Right lobe of liver (tissue), 4 donors: Measurements from ENCODE around the gene AURKA.

ENCODE experiments used
- POLR2A ChIP-seq: fragments of 450-650 bp; IDR thresholded peaks from one replicate; pipeline ENCODE4 v1.6.1; 2017; ENCODE audit warnings: antibody characterized with exemption, mild to moderate bottlenecking
- TF ChIP-seq, protein P1 (sequence below), 4 donors: fragments of 200-600 bp in 3 of 4; fragments of 450-650 bp in 1 of 4; IDR thresholded peaks; one replicate each; pipeline versions ENCODE4 v1.5.1 to v1.8.0; 2016 to 2022; ENCODE audit warnings: antibody characterized with exemption in 4 of 4, mild to moderate bottlenecking in 2 of 4
- donor health status: DM: no; HTN: no; CAD: no.
- donor health status: DM: no; HTN: no; CAD: no.
- donor health status: DM: no; HTN: yes; CAD: no.

DNA sequence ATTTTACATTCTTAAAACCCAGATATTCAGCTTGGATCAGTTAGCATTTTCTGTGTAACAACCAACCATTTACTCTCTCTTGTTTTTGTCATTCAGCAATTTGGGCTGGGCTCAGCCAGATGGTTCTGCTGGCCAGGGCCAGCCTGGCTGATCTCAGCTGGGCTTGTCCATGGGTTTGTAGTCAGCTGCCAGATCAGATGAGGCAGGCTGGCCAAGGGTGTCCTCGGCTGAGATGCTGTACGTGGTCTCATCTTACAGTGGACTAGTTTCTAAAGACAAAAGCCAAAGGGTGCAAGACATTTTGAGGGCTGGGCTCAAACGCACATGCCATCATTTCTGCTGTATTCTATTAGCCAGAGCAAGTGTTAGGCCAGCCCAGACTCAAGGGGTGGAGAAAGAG is 49.2 kb downstream of the AURKA start:
- no peak for TF ChIP-seq POLR2A
- TF ChIP-seq, protein P1, sequence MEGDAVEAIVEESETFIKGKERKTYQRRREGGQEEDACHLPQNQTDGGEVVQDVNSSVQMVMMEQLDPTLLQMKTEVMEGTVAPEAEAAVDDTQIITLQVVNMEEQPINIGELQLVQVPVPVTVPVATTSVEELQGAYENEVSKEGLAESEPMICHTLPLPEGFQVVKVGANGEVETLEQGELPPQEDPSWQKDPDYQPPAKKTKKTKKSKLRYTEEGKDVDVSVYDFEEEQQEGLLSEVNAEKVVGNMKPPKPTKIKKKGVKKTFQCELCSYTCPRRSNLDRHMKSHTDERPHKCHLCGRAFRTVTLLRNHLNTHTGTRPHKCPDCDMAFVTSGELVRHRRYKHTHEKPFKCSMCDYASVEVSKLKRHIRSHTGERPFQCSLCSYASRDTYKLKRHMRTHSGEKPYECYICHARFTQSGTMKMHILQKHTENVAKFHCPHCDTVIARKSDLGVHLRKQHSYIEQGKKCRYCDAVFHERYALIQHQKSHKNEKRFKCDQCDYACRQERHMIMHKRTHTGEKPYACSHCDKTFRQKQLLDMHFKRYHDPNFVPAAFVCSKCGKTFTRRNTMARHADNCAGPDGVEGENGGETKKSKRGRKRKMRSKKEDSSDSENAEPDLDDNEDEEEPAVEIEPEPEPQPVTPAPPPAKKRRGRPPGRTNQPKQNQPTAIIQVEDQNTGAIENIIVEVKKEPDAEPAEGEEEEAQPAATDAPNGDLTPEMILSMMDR (IDR thresholded peaks at IDR 0.05), result no peak
